PC-9 (cell line): ENCODE data around the gene PCSK5.

ENCODE experiments used
- EZH2 ChIP-seq: fragments of 200-600 bp; sonication (generic); IDR thresholded peaks from 2 replicates; pipeline ENCODE4 v1.8.0; 2017; ENCODE audit warnings: antibody characterized with exemption, low read depth
- TF ChIP-seq, protein P1 (sequence below): fragments of 200-600 bp; sonication (generic); conservative IDR thresholded peaks from 2 replicates; pipeline ENCODE4 v1.6.1; 2017; ENCODE audit warnings: mixed run types, antibody characterized with exemption, mild to moderate bottlenecking, moderate library complexity

DNA sequence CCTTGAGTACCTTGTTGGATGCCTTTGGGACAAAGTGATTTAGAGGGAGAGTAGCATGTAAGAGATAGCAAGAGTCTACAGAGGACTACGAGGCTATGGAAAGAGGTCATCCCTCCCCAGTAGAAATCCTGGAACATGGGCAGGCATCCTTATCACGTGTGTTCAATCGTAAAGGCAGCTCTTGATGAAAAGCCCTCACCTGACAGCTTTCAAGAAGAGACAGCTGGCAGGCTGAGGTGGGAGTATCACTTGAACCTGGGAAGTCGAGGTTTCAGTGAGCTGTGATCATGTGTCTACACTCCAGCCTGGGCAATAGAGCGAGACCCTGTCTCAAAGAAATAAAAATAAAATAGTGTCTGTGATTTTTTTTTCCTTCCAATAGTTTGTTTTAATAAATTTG lies 112.6 kb downstream of the PCSK5 start:
- TF ChIP-seq, protein P1, sequence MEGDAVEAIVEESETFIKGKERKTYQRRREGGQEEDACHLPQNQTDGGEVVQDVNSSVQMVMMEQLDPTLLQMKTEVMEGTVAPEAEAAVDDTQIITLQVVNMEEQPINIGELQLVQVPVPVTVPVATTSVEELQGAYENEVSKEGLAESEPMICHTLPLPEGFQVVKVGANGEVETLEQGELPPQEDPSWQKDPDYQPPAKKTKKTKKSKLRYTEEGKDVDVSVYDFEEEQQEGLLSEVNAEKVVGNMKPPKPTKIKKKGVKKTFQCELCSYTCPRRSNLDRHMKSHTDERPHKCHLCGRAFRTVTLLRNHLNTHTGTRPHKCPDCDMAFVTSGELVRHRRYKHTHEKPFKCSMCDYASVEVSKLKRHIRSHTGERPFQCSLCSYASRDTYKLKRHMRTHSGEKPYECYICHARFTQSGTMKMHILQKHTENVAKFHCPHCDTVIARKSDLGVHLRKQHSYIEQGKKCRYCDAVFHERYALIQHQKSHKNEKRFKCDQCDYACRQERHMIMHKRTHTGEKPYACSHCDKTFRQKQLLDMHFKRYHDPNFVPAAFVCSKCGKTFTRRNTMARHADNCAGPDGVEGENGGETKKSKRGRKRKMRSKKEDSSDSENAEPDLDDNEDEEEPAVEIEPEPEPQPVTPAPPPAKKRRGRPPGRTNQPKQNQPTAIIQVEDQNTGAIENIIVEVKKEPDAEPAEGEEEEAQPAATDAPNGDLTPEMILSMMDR: no peak
- no peak for TF ChIP-seq EZH2
